ENCODE data around the gene TTC13. TPM values are rescaled to one million over a fixed set of nuclear protein-coding genes. Genes with fewer than 3 reads are reported as not detected.
"Not testable (repeated sequence)": the region's sequence is repeated elsewhere in the genome, so short reads cannot be mapped to it uniquely, and the experiment has no call there.

TTC13 gene
- total RNA-seq, 1 donor from 2014 or later, result 6.7 TPM

- ATAC-seq (no peak), DNase-seq (ENCODE audit: missing footprints) (no peak)
- intact Hi-C loops (cut with DNase I), result no loop called here
Measured at GRCh38 chr1:231000201-231000600, 21.5 kb upstream of the TTC13 start.

GRCh38 chr1:230994860-230995259 lies 16.2 kb upstream of the TTC13 start:
- ATAC-seq (no peak), DNase-seq (ENCODE audit: missing footprints) (no peak)
- intact Hi-C loops (cut with DNase I), result no loop called here

GRCh38 chr1:230992100-230992774 lies 13.6 kb upstream of the TTC13 start:
- no peak for DNase-seq (ENCODE audit: missing footprints)
- intact Hi-C loops (cut with DNase I), result no loop called here
- no peak for ATAC-seq

GRCh38 chr1:230987448-230987847 lies 8.8 kb upstream of the TTC13 start:
- DNase-seq (ENCODE audit: missing footprints) (no peak), ATAC-seq (no peak)
- intact Hi-C loops (cut with DNase I), result no loop called here

- intact Hi-C loops (cut with DNase I), result no loop called here
- ATAC-seq (no peak), DNase-seq (ENCODE audit: missing footprints) (no peak)
Measured at GRCh38 chr1:230986976-230987375, 8.3 kb upstream of the TTC13 start.

- ATAC-seq, result no peak
- DNase-seq (ENCODE audit: missing footprints), result no peak
- intact Hi-C loops (cut with DNase I), result no loop called here
Measured at GRCh38 chr1:230985711-230986110, 7.0 kb upstream of the TTC13 start.

GRCh38 chr1:230984622-230985515 lies 6.2 kb upstream of the TTC13 start:
- not testable (repeated sequence) for ATAC-seq; DNase-seq (ENCODE audit: missing footprints)
- intact Hi-C loops (cut with DNase I), result loop anchor here (5.0 kb wide), 1 partner anchor 52 kb away; no protein-coding TSS in a partner anchor

GRCh38 chr1:230983811-230984210 lies 5.2 kb upstream of the TTC13 start:
- DNase-seq (ENCODE audit: missing footprints) (no peak), ATAC-seq (no peak)
- intact Hi-C loops (cut with DNase I), result loop anchor here (5.0 kb wide), 1 partner anchor 53 kb away; no protein-coding TSS in a partner anchor

- no peak for ATAC-seq
- intact Hi-C loops (cut with DNase I), result loop anchor here (5.0 kb wide), 1 partner anchor 55 kb away; no protein-coding TSS in a partner anchor
Measured at GRCh38 chr1:230982696-230983095, 4.0 kb upstream of the TTC13 start.

GRCh38 chr1:230979952-230980351 lies 1.3 kb upstream of the TTC13 start:
- ATAC-seq (no peak), DNase-seq (ENCODE audit: missing footprints) (no peak)
- intact Hi-C loops (cut with DNase I), result loop anchor here (2.0 to 5.0 kb wide), 2 partner anchors 57 to 231 kb away; no protein-coding TSS in a partner anchor

More at GRCh38 chr1:230982696-230983095, 4.0 kb upstream of the TTC13 start:
- DNase-seq (ENCODE audit: missing footprints), result no peak

GRCh38 chr1:230979389-230979716 lies 692 bp upstream of the TTC13 start:
- no peak for DNase-seq (ENCODE audit: missing footprints)
- no peak for ATAC-seq
- intact Hi-C loops (cut with DNase I), result loop anchor here (2.0 kb wide), 1 partner anchor 231 kb away; no protein-coding TSS in a partner anchor

- ATAC-seq (no peak), DNase-seq (ENCODE audit: missing footprints) (no peak)
- intact Hi-C loops (cut with DNase I), result loop anchor here (2.0 kb wide), 1 partner anchor 233 kb away; no protein-coding TSS in a partner anchor
Measured at GRCh38 chr1:230977761-230978490, 735 bp downstream of the TTC13 start.

- DNase-seq (ENCODE audit: missing footprints), result no peak
- ATAC-seq, result no peak
- intact Hi-C loops (cut with DNase I), result no loop called here
Measured at GRCh38 chr1:230976825-230977747, 1.6 kb downstream of the TTC13 start.

- ATAC-seq (no peak), DNase-seq (ENCODE audit: missing footprints) (no peak)
- intact Hi-C loops (cut with DNase I), result no loop called here
Measured at GRCh38 chr1:230976360-230976759, 2.3 kb downstream of the TTC13 start.

- no peak for ATAC-seq
- no peak for DNase-seq (ENCODE audit: missing footprints)
- intact Hi-C loops (cut with DNase I), result no loop called here
Measured at GRCh38 chr1:230975636-230976035, 3.0 kb downstream of the TTC13 start.

- ATAC-seq (no peak), DNase-seq (ENCODE audit: missing footprints) (no peak)
- intact Hi-C loops (cut with DNase I), result loop anchor here (5.0 kb wide), 1 partner anchor 51 kb away; no protein-coding TSS in a partner anchor
Measured at GRCh38 chr1:230972855-230973271, 5.8 kb downstream of the TTC13 start.

- intact Hi-C loops (cut with DNase I), result loop anchor here (5.0 kb wide), 1 partner anchor 49 kb away; no protein-coding TSS in a partner anchor
- ATAC-seq (no peak), DNase-seq (ENCODE audit: missing footprints) (no peak)
Measured at GRCh38 chr1:230971771-230972170, 6.9 kb downstream of the TTC13 start.

- ATAC-seq (no peak), DNase-seq (ENCODE audit: missing footprints) (no peak)
- intact Hi-C loops (cut with DNase I), result loop anchor here (5.0 kb wide), 1 partner anchor 48 kb away; no protein-coding TSS in a partner anchor
Measured at GRCh38 chr1:230970432-230970831, 8.2 kb downstream of the TTC13 start.

Data from Right ventricle myocardium inferior (tissue), 1 donor.